Endothelial cell of umbilical vein (primary cell): ENCODE results near the gene ADIG. TPM values are rescaled to one million over a fixed set of nuclear protein-coding genes. Genes with fewer than 3 reads are reported as not detected.

Source experiments
- BruUV-seq: library from RNA; stranded (reverse); fragments of 400-500 nt; replicated peaks from 2 replicates; lab custom pipeline; 2021; lab: Mats Ljungman, UMichigan
- CTCF ChIA-PET: fragments of 300-600, 350-600 bp; sonication (Branson Sonifier 250); formaldehyde crosslinking; loops from one replicate; lab custom pipeline; 2021; ENCODE audit warnings: antibody characterized with exemption, inconsistent platforms; lab: Charles Lee
- POLR2A ChIA-PET: fragments of 300-600, 350-600 bp; sonication (Branson Sonifier 250); formaldehyde crosslinking; loops from one replicate; lab custom pipeline; 2021; ENCODE audit warnings: antibody characterized with exemption, inconsistent platforms; lab: Charles Lee
- DNase-seq: peaks from one replicate; pipeline ENCODE4 v3.0.0-alpha.2; 2011; ENCODE audit warnings: low read depth, low spot score
- FAIRE-seq: peaks from 2 replicates; lab custom pipeline; 2011; peaks lifted over from hg19 to GRCh38; lab: Jason Lieb, UNC
- H2AFZ ChIP-seq: 2 replicates; pipeline ENCODE4 v1.6.0; 2012; ENCODE audit warnings: low read depth, low read length, control low read depth, inconsistent platforms
- H3K27ac ChIP-seq: 2 replicates; pipeline ENCODE4 v1.5.1; 2011; ENCODE audit warnings: low read depth, mild to moderate bottlenecking, control low read depth, low read length, moderate library complexity; ENCODE audit not compliant: insufficient read depth
- H3K27me3 ChIP-seq, 2 experiments: 2 replicates each; pipeline versions ENCODE4 v1.6.0 to v1.6.1; 2011; ENCODE audit warnings: low read length in 2 of 2, mixed read lengths in 1 of 2; ENCODE audit not compliant: control insufficient read depth in 2 of 2, insufficient read depth in 2 of 2
- H3K36me3 ChIP-seq, 2 experiments: 2 replicates in 1 of 2; 3 replicates in 1 of 2; pipeline ENCODE4 v1.5.1; 2011; ENCODE audit warnings: low read length in 2 of 2, mild to moderate bottlenecking in 1 of 2, moderate library complexity in 1 of 2; ENCODE audit not compliant: control insufficient read depth in 2 of 2, insufficient read depth in 2 of 2; ENCODE audit errors: extremely low read depth in 1 of 2
- H3K4me1 ChIP-seq: 3 replicates; pipeline ENCODE4 v1.5.1; 2011; ENCODE audit warnings: mild to moderate bottlenecking, low read length; ENCODE audit not compliant: control insufficient read depth, insufficient read depth; ENCODE audit errors: extremely low read depth
- H3K4me2 ChIP-seq: 2 replicates; pipeline ENCODE4 v1.6.1; 2011; ENCODE audit warnings: low read length, control low read depth, mixed read lengths; ENCODE audit not compliant: insufficient read depth
- H3K4me3 ChIP-seq, 3 experiments: fragments of 200-600 bp in 1 of 3; sonication (generic), shearing (Covaris generic) in 1 of 3; replicated peaks in 1 of 3; 2 replicates each; pipeline ENCODE4 v1.5.1; 2011 to 2016; ENCODE audit warnings: control low read depth in 3 of 3, low read length in 3 of 3, mild to moderate bottlenecking in 2 of 3, inconsistent platforms in 1 of 3, low read depth in 1 of 3, moderate library complexity in 1 of 3; ENCODE audit not compliant: insufficient read depth in 1 of 3
- H3K79me2 ChIP-seq: 2 replicates; pipeline ENCODE4 v1.6.0; 2012; ENCODE audit warnings: low read length, inconsistent platforms; ENCODE audit not compliant: control insufficient read depth, insufficient read depth
- H3K9ac ChIP-seq: replicated peaks from 2 replicates; pipeline ENCODE3; 2011; ENCODE audit warnings: low read length, control low read depth; ENCODE audit not compliant: insufficient read depth; ENCODE audit errors: extremely low read depth
- H3K9me1 ChIP-seq: replicated peaks from 3 replicates; pipeline ENCODE4 v1.6.0; 2011; ENCODE audit warnings: mild to moderate bottlenecking, low read length; ENCODE audit not compliant: control insufficient read depth, insufficient read depth; ENCODE audit errors: extremely low read depth
- H3K9me3 ChIP-seq: replicated peaks from 2 replicates; pipeline ENCODE4 v1.5.1; 2012; ENCODE audit warnings: low read length, inconsistent platforms; ENCODE audit not compliant: control insufficient read depth, insufficient read depth
- H4K20me1 ChIP-seq: replicated peaks from 2 replicates; pipeline ENCODE3; 2011; ENCODE audit warnings: mild to moderate bottlenecking, low read length; ENCODE audit not compliant: control insufficient read depth, insufficient read depth; ENCODE audit errors: extremely low read depth
- CTCF ChIP-seq, 2 donors: IDR thresholded peaks; 1 replicate in 1 of 2; 2 replicates in 1 of 2; pipeline ENCODE4 v1.5.1; 2011; ENCODE audit warnings: low read length in 2 of 2, mild to moderate bottlenecking in 2 of 2, moderate library complexity in 2 of 2, control low read depth in 1 of 2, inconsistent platforms in 1 of 2, low read depth in 1 of 2; ENCODE audit not compliant: insufficient read depth in 1 of 2; ENCODE audit errors: extremely low read depth in 1 of 2
- EZH2 ChIP-seq: IDR thresholded peaks from 2 replicates; pipeline ENCODE4 v1.6.1; 2012; ENCODE audit warnings: borderline replicate concordance, low read depth, mild to moderate bottlenecking, moderate library complexity, low read length, inconsistent platforms; ENCODE audit not compliant: severe bottlenecking
- FOS ChIP-seq: IDR thresholded peaks from 2 replicates; pipeline ENCODE4 v1.6.1; 2011; ENCODE audit warnings: mild to moderate bottlenecking, low read length, moderate library complexity, borderline replicate concordance; ENCODE audit not compliant: insufficient read depth
- GATA2 ChIP-seq: IDR thresholded peaks from 2 replicates; pipeline ENCODE4 v1.7.0; 2011; ENCODE audit warnings: low read depth, mild to moderate bottlenecking, moderate library complexity, mixed read lengths, low read length; ENCODE audit not compliant: insufficient read length, insufficient read depth
- JUN ChIP-seq: IDR thresholded peaks from 2 replicates; pipeline ENCODE4 v1.6.1; 2011; ENCODE audit warnings: borderline replicate concordance, low read depth; ENCODE audit not compliant: insufficient read length, insufficient read depth
- MYC ChIP-seq: IDR thresholded peaks from one replicate; pipeline ENCODE4 v1.6.1; 2011; ENCODE audit warnings: mild to moderate bottlenecking, low read depth, low read length
- dilution Hi-C: fragments of 300-500 bp; cut with MboI; formaldehyde crosslinking; loops from one replicate; pipeline ENCODE4 v1.15.0; 2019; ENCODE audit warnings: low sequenced_read_pairs; ENCODE audit not compliant: extremely low pct_ligation_motif_present
- intact Hi-C: fragments of 100-400 bp; cut with micrococcal nuclease; formaldehyde crosslinking; loops from one replicate; pipeline ENCODE4 v1.10.0; 2022
- polyA plus RNA-seq, 4 experiments: library from polyadenylated mRNA; depleted of rRNA in 3 of 4; stranded (reverse) in 3 of 4; unstranded in 1 of 4; fragments of >200 nt; gene quantifications; 2 replicates each; pipeline versions ENCODE4 v1.2.1 to v1.2.3, GENCODE V29; 2011 to 2012; ENCODE audit warnings: missing spikeins in 1 of 4
- total RNA-seq: library from RNA; stranded (reverse); gene quantifications from 2 replicates; pipeline ENCODE4 v1.2.3, GENCODE V29; 2021
- TF ChIP-seq, protein P1 (sequence below): IDR thresholded peaks from 2 replicates; pipeline ENCODE4 v1.6.1; 2011; ENCODE audit not compliant: insufficient read depth, insufficient read length

ADIG gene
- total and polyA plus RNA-seq, 2 donors (not counting 3 experiments of a cell fraction or from before 2014, with no cell fraction given) = not detected

DNA sequence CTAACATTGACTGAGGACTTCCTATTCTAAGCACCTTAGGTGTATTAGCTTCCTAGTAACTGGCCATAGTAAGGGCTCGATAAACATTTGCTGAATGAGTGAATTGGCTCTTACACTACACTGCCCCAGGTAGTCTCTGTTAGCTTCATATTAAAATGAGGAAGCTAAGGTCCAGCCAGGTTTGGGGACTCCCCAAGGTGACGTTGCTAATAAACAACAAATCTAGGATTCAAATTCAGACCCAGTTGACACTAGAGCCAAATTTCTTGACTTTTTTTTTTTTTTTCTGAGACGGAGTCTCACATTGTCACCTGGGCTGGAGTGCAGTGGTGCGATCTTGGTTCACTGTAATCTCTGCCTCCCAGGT, 36.8 kb downstream of the ADIG start:
- Histone ChIP-seq H3K9me3 (no peaks in the 10 kb centered on the region), H3K4me1 (no peaks in the 10 kb centered on the region), H3K79me2 (no peaks in the 10 kb centered on the region), H3K9ac (no peak overlapping the region), H3K36me3 (no peaks in the 10 kb centered on the region), H2AFZ (no peak overlapping the region), H3K4me3 (no peak overlapping the region), H3K9me1 (no peaks in the 10 kb centered on the region), H3K4me2 (no peak overlapping the region), H3K27me3 (peaks cover 15 to 16% of the 10 kb centered on the region in 2 experiments), H3K27ac (no peak overlapping the region), H4K20me1 (no peaks in the 10 kb centered on the region)
- BruUV-seq = no TSS peak
- TF ChIP-seq EZH2 = no peak
- no peak for TF ChIP-seq JUN
- no peak for TF ChIP-seq CTCF (IDR thresholded peaks at IDR 0.05; ENCODE audit: extremely low read depth in 1 of 2, insufficient read depth in 1 of 2, low read depth in 1 of 2, low read length in 2 of 2)
- TF ChIP-seq FOS = no peak
- TF ChIP-seq MYC = no peak
- TF ChIP-seq GATA2 = no peak
- TF ChIP-seq, protein P1, sequence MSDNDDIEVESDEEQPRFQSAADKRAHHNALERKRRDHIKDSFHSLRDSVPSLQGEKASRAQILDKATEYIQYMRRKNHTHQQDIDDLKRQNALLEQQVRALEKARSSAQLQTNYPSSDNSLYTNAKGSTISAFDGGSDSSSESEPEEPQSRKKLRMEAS = no peak
- POLR2A ChIA-PET = no interaction called here
- intact Hi-C loops (no loop called here), dilution Hi-C loops (no loop called here)
- CTCF ChIA-PET = no interaction called here
- FAIRE-seq = no peak
- no peak for DNase-seq
